GM23338 (cell line): Measurements from ENCODE around the gene CXorf65. TPM values are rescaled to one million over a fixed set of nuclear protein-coding genes. Genes with fewer than 3 reads are reported as not detected.

Source experiments
- CREB1 ChIP-seq: fragments of 250-450 bp; sonication (Bioruptor Pico); IDR thresholded peaks from 2 replicates; pipeline ENCODE4 v1.5.0; 2020; ENCODE audit warnings: low read depth, mild to moderate bottlenecking, moderate library complexity
- EZH2 ChIP-seq: fragments of 200-600 bp; sonication (generic); IDR thresholded peaks from one replicate; pipeline ENCODE4 v1.8.0; 2017; ENCODE audit warnings: antibody characterized with exemption, mild to moderate bottlenecking, low read depth; ENCODE audit not compliant: unreplicated experiment
- EZH2phosphoT487 ChIP-seq: fragments of 200-600 bp; sonication (generic); IDR thresholded peaks from one replicate; pipeline ENCODE4 v1.8.1; 2018; ENCODE audit warnings: antibody characterized with exemption; ENCODE audit not compliant: unreplicated experiment
- JUNB ChIP-seq: IDR thresholded peaks from one replicate; pipeline ENCODE4 v1.6.1; 2016; ENCODE audit warnings: antibody characterized with exemption; ENCODE audit not compliant: unreplicated experiment
- NANOG ChIP-seq: IDR thresholded peaks from 2 replicates; pipeline ENCODE4 v1.6.1; 2016; ENCODE audit warnings: antibody characterized with exemption, borderline replicate concordance
- POLR2AphosphoS5 ChIP-seq: IDR thresholded peaks from 2 replicates; pipeline ENCODE4 v1.6.1; 2016; ENCODE audit warnings: antibody characterized with exemption, low read depth
- STAT1 ChIP-seq: IDR thresholded peaks from one replicate; pipeline ENCODE4 v1.6.1; 2016; ENCODE audit warnings: antibody characterized with exemption; ENCODE audit not compliant: unreplicated experiment
- ZNF114 ChIP-seq: fragments of 250-450 bp; sonication (Bioruptor Pico); IDR thresholded peaks from 2 replicates; pipeline ENCODE4 v1.5.0; 2020; ENCODE audit warnings: mild to moderate bottlenecking, moderate library complexity
- polyA plus RNA-seq: library from polyadenylated mRNA; unstranded; fragments of >200 nt; fragmentation: Nextera tagmentation; extraction: Ambion mirVana; gene quantifications from 2 replicates; pipeline ENCODE4 v1.2.1, GENCODE V29; 2016
- total RNA-seq: library from RNA; depleted of rRNA; stranded (reverse); fragments of >200 nt; shearing (Covaris generic); gene quantifications from 2 replicates; pipeline ENCODE4 v1.2.3, GENCODE V29; 2014
- TF ChIP-seq, protein P1 (sequence below): fragments of 250-450 bp; sonication (Bioruptor Pico); IDR thresholded peaks from 2 replicates; pipeline ENCODE4 v1.5.0; 2020; ENCODE audit warnings: mild to moderate bottlenecking, moderate library complexity
- TF ChIP-seq, protein P2 (sequence below): IDR thresholded peaks from 2 replicates; pipeline ENCODE4 v1.6.1; 2016; ENCODE audit warnings: antibody characterized with exemption
- TF ChIP-seq, protein P3 (sequence below): IDR thresholded peaks from one replicate; pipeline ENCODE4 v1.6.1; 2018; ENCODE audit warnings: antibody characterized with exemption; ENCODE audit not compliant: unreplicated experiment

The CXorf65 gene
- total and polyA plus RNA-seq, 2 experiments from 2014 or later = 0.79 TPM; not detected in 1

DNA sequence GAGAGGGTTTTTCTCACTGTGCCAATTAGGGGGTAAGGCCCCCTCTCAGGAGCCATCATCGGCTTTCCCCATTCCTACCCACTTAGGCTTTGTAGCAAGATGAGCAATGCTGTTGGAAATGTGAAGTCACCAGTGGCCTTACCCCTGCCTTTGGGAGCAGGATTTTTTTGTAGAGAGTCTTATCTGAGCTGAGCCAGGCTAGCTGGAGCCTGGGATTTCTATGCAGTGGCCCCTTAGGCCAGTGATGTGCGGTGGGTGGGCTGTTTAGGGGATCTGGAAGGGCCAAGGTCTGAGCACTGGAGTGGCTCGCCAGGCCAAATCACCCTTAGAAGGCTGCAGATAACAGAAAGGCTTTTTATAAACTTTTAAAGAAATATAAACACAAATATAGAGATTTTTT lies 4.2 kb downstream of the CXorf65 start (continued):
- TF ChIP-seq, protein P1, sequence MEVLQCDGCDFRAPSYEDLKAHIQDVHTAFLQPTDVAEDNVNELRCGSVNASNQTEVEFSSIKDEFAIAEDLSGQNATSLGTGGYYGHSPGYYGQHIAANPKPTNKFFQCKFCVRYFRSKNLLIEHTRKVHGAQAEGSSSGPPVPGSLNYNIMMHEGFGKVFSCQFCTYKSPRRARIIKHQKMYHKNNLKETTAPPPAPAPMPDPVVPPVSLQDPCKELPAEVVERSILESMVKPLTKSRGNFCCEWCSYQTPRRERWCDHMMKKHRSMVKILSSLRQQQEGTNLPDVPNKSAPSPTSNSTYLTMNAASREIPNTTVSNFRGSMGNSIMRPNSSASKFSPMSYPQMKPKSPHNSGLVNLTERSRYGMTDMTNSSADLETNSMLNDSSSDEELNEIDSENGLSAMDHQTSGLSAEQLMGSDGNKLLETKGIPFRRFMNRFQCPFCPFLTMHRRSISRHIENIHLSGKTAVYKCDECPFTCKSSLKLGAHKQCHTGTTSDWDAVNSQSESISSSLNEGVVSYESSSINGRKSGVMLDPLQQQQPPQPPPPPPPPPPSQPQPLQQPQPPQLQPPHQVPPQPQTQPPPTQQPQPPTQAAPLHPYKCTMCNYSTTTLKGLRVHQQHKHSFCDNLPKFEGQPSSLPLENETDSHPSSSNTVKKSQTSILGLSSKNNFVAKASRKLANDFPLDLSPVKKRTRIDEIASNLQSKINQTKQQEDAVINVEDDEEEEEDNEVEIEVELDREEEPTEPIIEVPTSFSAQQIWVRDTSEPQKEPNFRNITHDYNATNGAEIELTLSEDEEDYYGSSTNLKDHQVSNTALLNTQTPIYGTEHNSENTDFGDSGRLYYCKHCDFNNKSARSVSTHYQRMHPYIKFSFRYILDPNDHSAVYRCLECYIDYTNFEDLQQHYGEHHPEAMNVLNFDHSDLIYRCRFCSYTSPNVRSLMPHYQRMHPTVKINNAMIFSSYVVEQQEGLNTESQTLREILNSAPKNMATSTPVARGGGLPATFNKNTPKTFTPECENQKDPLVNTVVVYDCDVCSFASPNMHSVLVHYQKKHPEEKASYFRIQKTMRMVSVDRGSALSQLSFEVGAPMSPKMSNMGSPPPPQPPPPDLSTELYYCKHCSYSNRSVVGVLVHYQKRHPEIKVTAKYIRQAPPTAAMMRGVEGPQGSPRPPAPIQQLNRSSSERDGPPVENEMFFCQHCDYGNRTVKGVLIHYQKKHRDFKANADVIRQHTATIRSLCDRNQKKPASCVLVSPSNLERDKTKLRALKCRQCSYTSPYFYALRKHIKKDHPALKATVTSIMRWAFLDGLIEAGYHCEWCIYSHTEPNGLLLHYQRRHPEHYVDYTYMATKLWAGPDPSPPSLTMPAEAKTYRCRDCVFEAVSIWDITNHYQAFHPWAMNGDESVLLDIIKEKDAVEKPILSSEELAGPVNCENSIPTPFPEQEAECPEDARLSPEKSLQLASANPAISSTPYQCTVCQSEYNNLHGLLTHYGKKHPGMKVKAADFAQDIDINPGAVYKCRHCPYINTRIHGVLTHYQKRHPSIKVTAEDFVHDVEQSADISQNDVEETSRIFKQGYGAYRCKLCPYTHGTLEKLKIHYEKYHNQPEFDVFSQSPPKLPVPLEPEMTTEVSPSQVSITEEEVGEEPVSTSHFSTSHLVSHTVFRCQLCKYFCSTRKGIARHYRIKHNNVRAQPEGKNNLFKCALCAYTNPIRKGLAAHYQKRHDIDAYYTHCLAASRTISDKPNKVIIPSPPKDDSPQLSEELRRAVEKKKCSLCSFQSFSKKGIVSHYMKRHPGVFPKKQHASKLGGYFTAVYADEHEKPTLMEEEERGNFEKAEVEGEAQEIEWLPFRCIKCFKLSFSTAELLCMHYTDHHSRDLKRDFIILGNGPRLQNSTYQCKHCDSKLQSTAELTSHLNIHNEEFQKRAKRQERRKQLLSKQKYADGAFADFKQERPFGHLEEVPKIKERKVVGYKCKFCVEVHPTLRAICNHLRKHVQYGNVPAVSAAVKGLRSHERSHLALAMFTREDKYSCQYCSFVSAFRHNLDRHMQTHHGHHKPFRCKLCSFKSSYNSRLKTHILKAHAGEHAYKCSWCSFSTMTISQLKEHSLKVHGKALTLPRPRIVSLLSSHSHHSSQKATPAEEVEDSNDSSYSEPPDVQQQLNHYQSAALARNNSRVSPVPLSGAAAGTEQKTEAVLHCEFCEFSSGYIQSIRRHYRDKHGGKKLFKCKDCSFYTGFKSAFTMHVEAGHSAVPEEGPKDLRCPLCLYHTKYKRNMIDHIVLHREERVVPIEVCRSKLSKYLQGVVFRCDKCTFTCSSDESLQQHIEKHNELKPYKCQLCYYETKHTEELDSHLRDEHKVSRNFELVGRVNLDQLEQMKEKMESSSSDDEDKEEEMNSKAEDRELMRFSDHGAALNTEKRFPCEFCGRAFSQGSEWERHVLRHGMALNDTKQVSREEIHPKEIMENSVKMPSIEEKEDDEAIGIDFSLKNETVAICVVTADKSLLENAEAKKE (CRISPR knock-in tag) = no peak
- TF ChIP-seq EZH2phosphoT487 (no peak), NANOG (no peak), EZH2 (no peak), ZNF114 (CRISPR knock-in tag) (no peak), JUNB (no peak), CREB1 (no peak), POLR2AphosphoS5 (no peak), STAT1 (no peak)
- TF ChIP-seq, protein P2, sequence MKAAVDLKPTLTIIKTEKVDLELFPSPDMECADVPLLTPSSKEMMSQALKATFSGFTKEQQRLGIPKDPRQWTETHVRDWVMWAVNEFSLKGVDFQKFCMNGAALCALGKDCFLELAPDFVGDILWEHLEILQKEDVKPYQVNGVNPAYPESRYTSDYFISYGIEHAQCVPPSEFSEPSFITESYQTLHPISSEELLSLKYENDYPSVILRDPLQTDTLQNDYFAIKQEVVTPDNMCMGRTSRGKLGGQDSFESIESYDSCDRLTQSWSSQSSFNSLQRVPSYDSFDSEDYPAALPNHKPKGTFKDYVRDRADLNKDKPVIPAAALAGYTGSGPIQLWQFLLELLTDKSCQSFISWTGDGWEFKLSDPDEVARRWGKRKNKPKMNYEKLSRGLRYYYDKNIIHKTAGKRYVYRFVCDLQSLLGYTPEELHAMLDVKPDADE = no peak
- TF ChIP-seq, protein P3, sequence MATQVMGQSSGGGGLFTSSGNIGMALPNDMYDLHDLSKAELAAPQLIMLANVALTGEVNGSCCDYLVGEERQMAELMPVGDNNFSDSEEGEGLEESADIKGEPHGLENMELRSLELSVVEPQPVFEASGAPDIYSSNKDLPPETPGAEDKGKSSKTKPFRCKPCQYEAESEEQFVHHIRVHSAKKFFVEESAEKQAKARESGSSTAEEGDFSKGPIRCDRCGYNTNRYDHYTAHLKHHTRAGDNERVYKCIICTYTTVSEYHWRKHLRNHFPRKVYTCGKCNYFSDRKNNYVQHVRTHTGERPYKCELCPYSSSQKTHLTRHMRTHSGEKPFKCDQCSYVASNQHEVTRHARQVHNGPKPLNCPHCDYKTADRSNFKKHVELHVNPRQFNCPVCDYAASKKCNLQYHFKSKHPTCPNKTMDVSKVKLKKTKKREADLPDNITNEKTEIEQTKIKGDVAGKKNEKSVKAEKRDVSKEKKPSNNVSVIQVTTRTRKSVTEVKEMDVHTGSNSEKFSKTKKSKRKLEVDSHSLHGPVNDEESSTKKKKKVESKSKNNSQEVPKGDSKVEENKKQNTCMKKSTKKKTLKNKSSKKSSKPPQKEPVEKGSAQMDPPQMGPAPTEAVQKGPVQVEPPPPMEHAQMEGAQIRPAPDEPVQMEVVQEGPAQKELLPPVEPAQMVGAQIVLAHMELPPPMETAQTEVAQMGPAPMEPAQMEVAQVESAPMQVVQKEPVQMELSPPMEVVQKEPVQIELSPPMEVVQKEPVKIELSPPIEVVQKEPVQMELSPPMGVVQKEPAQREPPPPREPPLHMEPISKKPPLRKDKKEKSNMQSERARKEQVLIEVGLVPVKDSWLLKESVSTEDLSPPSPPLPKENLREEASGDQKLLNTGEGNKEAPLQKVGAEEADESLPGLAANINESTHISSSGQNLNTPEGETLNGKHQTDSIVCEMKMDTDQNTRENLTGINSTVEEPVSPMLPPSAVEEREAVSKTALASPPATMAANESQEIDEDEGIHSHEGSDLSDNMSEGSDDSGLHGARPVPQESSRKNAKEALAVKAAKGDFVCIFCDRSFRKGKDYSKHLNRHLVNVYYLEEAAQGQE = no peak
